22Rv1 (cell line): ENCODE results near the gene LYST.
"Not testable (repeated sequence)": the region's sequence is repeated elsewhere in the genome, so short reads cannot be mapped to it uniquely, and the experiment has no call there.

Experiments used
- H3K27ac ChIP-seq: fragments of 450-650 bp; 2 replicates; pipeline ENCODE4 v1.5.1; 2017
- CTCF ChIP-seq: fragments of 450-650 bp; IDR thresholded peaks from 2 replicates; pipeline ENCODE4 v1.5.1; 2017; ENCODE audit warnings: mild to moderate bottlenecking
- ZFX ChIP-seq: fragments of 450-650 bp; IDR thresholded peaks from 2 replicates; pipeline ENCODE4 v1.6.1; 2017; ENCODE audit warnings: antibody characterized with exemption, borderline replicate concordance

Gene LYST

GRCh38 chr1:235866205-235866912, at the start of gene LYST:
Gene LYST, minus strand, starts transcription at chr1:235866906. Its CDS starts 36,489 bp downstream, at chr1:235830417.
- peak within 1 kb of the TSS; percentile 46 for H3K27ac ChIP-seq

GRCh38 chr1:235915489-235915888, 48.8 kb upstream of the LYST start:
- not testable (repeated sequence) for H3K27ac ChIP-seq

More at GRCh38 chr1:235866205-235866912, at the start of gene LYST:
- TF ChIP-seq ZFX (no peak), CTCF (0 out of 2 replicates have a peak, but pooled peaks have one; percentile 10)

GRCh38 chr1:235913311-235913710, 46.6 kb upstream of the LYST start:
- TF ChIP-seq CTCF (no peak), ZFX (no peak)
- H3K27ac ChIP-seq: no peak overlapping the region

GRCh38 chr1:235911876-235912275, 45.2 kb upstream of the LYST start:
- H3K27ac ChIP-seq: no peak overlapping the region

GRCh38 chr1:235911300-235911662, 44.6 kb upstream of the LYST start:
- no peak for TF ChIP-seq ZFX
- no peak for TF ChIP-seq CTCF
- H3K27ac ChIP-seq: no peak overlapping the region

More at GRCh38 chr1:235911876-235912275, 45.2 kb upstream of the LYST start:
- no peak for TF ChIP-seq CTCF
- no peak for TF ChIP-seq ZFX

- no peak overlapping the region for H3K27ac ChIP-seq
- TF ChIP-seq ZFX (no peak), CTCF (no peak)
Observed at GRCh38 chr1:235910357-235911299, 43.9 kb upstream of the LYST start.

- H3K27ac ChIP-seq: no peak overlapping the region
Observed at GRCh38 chr1:235908742-235909520, 42.2 kb upstream of the LYST start.

More at GRCh38 chr1:235908742-235909520, 42.2 kb upstream of the LYST start:
- no peak for TF ChIP-seq CTCF
- no peak for TF ChIP-seq ZFX
